ENCODE data around the gene ARHGEF1. TPM values are rescaled to one million over a fixed set of nuclear protein-coding genes. Genes with fewer than 3 reads are reported as not detected.

Gene ARHGEF1
- total RNA-seq, 2 donors from 2014 or later, result 64.1 to 98.7 TPM

GRCh38 chr19:41849067-41849466 lies 33.9 kb upstream of the ARHGEF1 start:
- H3K9me3 ChIP-seq, result no peaks in the 10 kb centered on the region
- H3K4me3 ChIP-seq, result no peak overlapping the region
- DNase-seq, result no peak
- H3K4me1 ChIP-seq, result no peaks in the 10 kb centered on the region
- no peaks in the 10 kb centered on the region for H3K36me3 ChIP-seq
- peaks cover 5% of the 10 kb centered on the region for H3K27me3 ChIP-seq
- no peak overlapping the region for H3K27ac ChIP-seq
- no peak overlapping the region for H3K9ac ChIP-seq (ENCODE audit: low read depth in 2 of 2, low read length in 2 of 2)
- TF ChIP-seq, protein P1, sequence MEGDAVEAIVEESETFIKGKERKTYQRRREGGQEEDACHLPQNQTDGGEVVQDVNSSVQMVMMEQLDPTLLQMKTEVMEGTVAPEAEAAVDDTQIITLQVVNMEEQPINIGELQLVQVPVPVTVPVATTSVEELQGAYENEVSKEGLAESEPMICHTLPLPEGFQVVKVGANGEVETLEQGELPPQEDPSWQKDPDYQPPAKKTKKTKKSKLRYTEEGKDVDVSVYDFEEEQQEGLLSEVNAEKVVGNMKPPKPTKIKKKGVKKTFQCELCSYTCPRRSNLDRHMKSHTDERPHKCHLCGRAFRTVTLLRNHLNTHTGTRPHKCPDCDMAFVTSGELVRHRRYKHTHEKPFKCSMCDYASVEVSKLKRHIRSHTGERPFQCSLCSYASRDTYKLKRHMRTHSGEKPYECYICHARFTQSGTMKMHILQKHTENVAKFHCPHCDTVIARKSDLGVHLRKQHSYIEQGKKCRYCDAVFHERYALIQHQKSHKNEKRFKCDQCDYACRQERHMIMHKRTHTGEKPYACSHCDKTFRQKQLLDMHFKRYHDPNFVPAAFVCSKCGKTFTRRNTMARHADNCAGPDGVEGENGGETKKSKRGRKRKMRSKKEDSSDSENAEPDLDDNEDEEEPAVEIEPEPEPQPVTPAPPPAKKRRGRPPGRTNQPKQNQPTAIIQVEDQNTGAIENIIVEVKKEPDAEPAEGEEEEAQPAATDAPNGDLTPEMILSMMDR (IDR thresholded peaks at IDR 0.05), result no peak
- intact Hi-C loops (cut with DNase I), result no loop called here

GRCh38 chr19:41850381-41850780 lies 32.6 kb upstream of the ARHGEF1 start:
- no peak overlapping the region for H3K27ac ChIP-seq
- no peak overlapping the region for H3K9ac ChIP-seq (ENCODE audit: low read depth in 2 of 2, low read length in 2 of 2)
- peaks cover 5% of the 10 kb centered on the region for H3K27me3 ChIP-seq
- H3K9me3 ChIP-seq, result no peaks in the 10 kb centered on the region
- intact Hi-C loops (cut with DNase I), result no loop called here
- H3K4me1 ChIP-seq, result no peaks in the 10 kb centered on the region
- no peaks in the 10 kb centered on the region for H3K36me3 ChIP-seq
- H3K4me3 ChIP-seq, result no peak overlapping the region
- TF ChIP-seq, protein P1 (IDR thresholded peaks at IDR 0.05), result no peak
- DNase-seq, result no peak

GRCh38 chr19:41851456-41851855 lies 31.5 kb upstream of the ARHGEF1 start:
- no peak overlapping the region for H3K27ac ChIP-seq
- H3K9me3 ChIP-seq, result no peaks in the 10 kb centered on the region
- intact Hi-C loops (cut with DNase I), result no loop called here
- H3K27me3 ChIP-seq, result peaks cover 5% of the 10 kb centered on the region
- H3K9ac ChIP-seq (ENCODE audit: low read depth in 2 of 2, low read length in 2 of 2), result no peak overlapping the region
- H3K4me3 ChIP-seq, result no peak overlapping the region
- no peak for DNase-seq
- H3K4me1 ChIP-seq, result no peaks in the 10 kb centered on the region
- no peaks in the 10 kb centered on the region for H3K36me3 ChIP-seq
- TF ChIP-seq, protein P1 (IDR thresholded peaks at IDR 0.05), result no peak

GRCh38 chr19:41853344-41853743 lies 29.6 kb upstream of the ARHGEF1 start:
- DNase-seq, result no peak

DNA sequence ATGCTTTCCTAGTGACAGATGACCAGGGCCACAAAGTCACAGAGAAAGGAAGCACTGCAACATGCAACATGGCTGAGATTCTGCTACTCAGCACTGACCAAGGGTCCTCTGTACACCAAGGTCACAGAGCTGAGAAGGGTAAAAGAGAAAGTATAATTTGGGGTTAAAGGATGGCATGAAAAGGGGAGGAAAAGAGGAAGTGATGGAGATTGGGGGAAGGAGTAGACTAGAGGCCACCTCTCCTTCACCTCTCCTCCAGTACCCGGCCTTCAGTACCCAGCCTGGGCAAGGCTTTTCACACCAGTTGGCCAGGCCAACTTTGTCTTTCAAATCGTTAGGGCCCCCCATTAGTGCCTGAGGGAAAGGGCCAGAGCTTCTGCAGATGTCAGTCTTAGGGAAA lies 29.2 kb upstream of the ARHGEF1 start:
- no peak overlapping the region for H3K4me3 ChIP-seq
- no peaks in the 10 kb centered on the region for H3K4me1 ChIP-seq
- TF ChIP-seq, protein P1 (IDR thresholded peaks at IDR 0.05), result no peak
- no peak overlapping the region for H3K9ac ChIP-seq (ENCODE audit: low read depth in 2 of 2, low read length in 2 of 2)
- no peaks in the 10 kb centered on the region for H3K9me3 ChIP-seq
- H3K27me3 ChIP-seq, result peaks cover 5% of the 10 kb centered on the region
- no peak overlapping the region for H3K27ac ChIP-seq
- DNase-seq, result no peak
- H3K36me3 ChIP-seq, result no peaks in the 10 kb centered on the region
- intact Hi-C loops (cut with DNase I), result no loop called here

More at GRCh38 chr19:41853344-41853743, 29.6 kb upstream of the ARHGEF1 start:
- H3K4me1 ChIP-seq, result no peaks in the 10 kb centered on the region
- no peak overlapping the region for H3K9ac ChIP-seq (ENCODE audit: low read depth in 2 of 2, low read length in 2 of 2)
- H3K36me3 ChIP-seq, result no peaks in the 10 kb centered on the region
- H3K4me3 ChIP-seq, result no peak overlapping the region
- H3K27ac ChIP-seq, result no peak overlapping the region
- TF ChIP-seq, protein P1 (IDR thresholded peaks at IDR 0.05), result no peak
- intact Hi-C loops (cut with DNase I), result no loop called here
- H3K27me3 ChIP-seq, result peaks cover 5% of the 10 kb centered on the region
- H3K9me3 ChIP-seq, result no peaks in the 10 kb centered on the region

Measured in colonic mucosa (tissue), 4 donors.